T-helper 2 cell (primary cell): ENCODE results near the gene TAF1L.
A peak's percentile ranks its signal among the peaks of the same experiment; 100 is the strongest.

ENCODE experiments used
- DNase-seq, 5 experiments: peaks; one replicate each; pipeline versions ENCODE4 v3.0.0 to v3.0.0-alpha.2; 2012 to 2022

TAF1L gene

DNA sequence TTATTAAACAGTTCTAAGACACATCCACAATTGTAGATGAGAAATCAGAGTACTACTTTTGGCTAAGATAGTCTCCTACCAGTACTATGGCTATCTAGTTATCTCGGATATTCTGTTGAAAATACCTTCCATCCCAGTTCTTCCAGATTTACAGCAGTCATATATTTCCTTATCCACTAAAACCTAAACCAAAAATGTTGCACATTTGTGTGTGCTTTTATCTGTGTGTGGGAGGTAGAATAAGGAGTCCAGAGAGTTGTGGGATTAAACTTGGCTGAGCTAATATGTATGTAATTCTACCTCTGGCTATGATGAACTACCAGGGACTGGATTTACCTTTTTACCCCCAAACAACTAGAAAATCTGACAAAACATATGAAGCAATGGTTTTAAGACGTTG, 45.0 kb downstream of the TAF1L start:
- no peak for DNase-seq

DNA sequence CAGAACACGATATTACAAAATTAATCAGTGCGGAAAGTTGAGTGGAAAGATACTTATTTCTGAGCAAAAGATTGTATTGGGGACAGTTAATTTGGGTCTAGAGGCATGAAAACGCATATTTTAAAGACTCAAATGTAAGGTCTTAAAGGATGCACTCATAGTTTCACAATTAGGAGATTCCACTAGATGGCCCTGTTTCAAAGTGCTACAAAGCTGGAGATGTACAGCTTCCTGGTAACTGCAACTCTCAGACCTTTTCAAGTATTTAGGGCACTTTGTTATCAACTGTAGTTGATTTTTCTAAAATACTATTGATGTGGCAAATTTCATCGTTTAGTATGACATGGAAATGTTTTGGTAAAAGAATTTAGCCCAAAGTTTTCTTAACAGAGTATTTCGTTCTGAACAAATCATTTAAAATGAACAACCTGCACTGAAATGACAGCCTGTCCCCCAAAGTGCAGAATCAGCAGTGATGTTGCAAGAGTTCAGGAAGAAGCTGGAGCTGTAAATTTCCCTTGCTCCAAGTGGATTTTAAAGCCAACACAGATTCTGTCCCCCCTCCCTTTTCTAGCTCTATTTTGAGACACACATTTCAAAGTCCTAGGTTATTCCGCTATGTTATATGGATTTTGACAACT, 46.3 kb downstream of the TAF1L start:
- peak in 1 of 5 experiments; percentile 41 for DNase-seq

DNA sequence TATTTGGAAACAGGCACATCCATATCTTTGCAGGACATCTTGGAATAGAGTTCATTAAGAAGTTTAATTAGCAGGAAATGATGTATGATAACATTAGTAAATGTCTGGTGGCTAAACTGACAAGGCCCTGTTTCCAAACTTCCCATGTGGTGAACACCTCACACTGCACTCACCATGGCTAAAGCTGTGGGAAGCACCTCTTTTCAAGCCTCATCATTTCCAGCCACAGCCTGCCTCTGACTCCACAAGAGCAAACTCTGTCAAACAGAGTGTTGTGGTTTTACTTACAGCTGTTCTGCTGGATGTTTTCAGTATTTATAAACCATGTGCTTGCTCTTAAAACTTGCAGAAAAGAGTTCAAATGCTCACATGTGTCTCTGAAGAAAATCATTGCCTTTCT, 47.6 kb downstream of the TAF1L start:
- DNase-seq: peak in 1 of 5 experiments; percentile 17

DNA sequence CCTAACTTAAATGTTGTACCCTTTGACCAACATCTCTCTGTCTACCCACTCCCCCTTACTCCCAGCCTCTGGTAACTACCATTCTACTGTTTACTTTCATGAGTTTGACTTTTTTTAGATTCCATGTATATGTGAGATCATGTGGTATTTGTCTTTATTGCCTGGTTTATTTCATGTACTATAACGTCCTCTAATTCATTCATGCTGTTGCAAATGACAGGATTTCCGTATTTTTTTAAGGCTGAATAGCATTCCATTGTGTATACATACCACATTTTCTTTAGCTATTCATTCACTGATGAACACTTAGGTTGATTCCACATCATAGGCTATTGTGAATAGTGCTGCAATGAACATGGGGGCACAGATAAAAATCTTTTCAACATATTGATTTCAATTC, 50.7 kb downstream of the TAF1L start:
- no peak for DNase-seq

DNA sequence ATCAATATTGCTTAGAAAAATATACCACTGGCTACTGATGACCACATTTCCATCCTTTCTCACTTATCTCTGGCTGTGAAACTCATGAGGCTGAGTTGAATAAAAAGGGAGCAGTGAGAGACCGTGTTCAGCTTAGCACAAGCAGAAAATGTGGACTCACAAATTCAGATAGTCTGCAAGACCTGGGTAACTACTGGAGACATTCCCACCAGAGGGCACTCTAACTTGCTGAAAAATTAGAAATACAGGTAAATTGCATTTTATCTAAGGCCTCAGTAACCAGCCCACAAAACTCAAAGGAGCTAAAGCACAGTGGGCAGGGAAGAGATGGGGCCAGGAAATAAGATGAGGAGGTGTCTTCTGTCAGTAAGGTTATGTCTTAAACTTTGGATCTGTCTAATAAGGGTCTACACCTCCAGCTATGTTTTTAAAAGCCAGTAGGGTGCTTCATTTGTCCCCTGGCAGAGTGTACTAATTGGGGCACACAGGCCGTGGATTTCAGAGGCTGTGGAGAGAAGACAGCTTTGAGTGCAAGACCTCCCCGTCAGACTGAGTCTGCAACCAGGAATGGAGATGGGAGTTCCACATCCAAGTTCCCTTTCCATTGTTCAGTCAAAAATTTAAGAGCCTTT, 53.8 kb downstream of the TAF1L start:
- peak in 2 of 5 experiments; percentile 1 to 63 for DNase-seq

DNA sequence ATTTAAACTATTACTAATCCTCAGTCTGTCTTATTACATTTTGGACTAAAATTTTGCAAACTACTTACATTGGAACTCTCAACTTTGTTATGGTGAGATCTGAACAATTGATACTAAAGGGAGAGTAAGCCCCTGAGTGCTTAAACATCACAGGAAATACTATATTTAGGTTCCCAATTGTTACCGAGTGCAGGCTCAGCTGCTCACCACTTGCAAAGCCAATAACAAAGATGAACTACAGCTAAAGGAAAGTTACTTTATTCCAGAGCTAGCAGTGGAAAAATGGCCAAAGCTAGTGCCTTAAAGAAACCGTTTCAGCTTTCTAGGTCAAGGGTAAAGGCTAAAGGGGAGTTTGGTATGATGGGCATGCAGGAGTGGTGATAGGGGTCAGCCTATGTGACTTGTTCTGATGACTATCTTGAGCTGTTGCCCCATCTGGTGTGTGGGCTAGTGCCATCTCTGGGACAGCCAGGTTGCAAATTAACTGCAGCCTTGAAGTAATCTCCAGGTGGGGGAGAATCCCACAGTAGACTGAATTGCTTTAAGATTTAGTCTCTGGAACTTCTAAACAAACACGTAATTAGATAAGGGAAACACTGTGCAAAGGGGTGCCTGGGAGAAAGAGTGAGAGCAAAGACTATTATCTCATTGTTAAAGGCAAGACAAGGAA, 54.7 kb downstream of the TAF1L start:
- no peak for DNase-seq

DNA sequence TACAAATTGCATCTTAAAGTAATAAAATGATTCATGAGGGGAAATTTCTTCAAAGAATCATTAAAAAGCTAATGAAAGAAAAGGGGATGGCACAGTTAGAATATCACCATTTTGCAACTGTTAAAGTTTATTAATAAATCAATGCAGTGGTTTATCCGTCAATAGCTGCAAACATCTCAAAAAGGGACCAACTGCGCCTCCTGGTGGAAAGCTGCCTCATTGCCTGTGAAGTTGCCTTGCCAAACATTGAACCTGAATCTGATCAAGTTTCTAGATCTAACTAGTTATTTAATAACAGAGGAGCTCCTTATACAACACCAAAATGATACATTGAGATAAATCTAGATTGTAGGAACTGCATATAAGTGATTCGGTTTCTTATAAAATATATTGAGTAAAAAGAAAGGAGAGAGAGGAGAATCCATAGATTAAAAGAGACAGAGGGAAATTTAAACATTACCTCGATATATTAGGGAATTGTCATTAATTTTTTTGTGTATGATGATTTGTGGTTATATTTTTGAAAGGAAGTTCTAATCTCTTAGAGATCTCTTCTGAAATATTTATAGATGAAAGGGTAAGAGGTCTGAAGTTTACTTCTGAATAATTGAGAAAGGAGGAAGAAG, 55.6 kb downstream of the TAF1L start:
- peak; percentile 48 to 70 (median 63) for DNase-seq
